ENCODE results near the gene PTK7. TPM values are rescaled to one million over a fixed set of nuclear protein-coding genes. Genes with fewer than 3 reads are reported as not detected.

Gene PTK7
- polyA plus RNA-seq, 12 donors: 35.2 to 193 (median 63.8) TPM; not detected in 1

DNA sequence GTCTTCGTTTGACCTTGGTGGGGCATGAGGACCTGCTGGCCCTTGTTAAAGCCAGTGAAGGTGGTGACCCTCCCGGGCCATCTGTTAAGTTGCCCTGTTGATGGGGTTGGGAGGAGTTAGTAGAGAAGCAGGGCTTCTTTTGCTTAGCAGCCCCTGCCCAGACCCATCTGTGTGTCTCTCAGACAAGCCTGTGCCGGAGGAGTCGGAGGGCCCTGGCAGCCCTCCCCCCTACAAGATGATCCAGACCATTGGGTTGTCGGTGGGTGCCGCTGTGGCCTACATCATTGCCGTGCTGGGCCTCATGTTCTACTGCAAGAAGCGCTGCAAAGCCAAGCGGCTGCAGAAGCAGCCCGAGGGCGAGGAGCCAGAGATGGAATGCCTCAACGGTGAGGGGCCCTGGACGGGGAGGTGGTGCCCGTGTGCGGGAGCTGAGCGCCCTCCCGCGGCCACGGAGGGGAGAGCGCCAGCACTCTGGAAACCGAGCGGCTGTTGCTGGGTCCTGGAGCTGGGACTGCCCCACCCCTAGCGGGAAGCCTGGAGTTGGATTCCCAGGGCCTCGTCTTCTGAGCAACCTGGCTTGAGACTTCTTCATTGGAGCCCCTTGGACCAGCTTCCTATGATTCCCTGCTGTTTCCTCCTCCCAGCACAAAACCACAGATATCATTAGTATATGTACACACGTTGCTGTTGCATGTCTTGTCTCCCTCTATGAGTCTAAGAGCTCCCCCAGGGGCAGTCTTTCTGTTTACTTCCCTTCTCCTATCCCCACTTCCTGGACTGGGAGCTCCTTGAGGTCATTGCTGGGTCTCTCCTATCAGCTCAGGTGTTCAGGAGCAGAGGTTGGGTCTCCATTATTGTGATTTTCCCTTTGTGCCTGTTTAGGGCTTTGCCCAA is 67.4 kb downstream of the PTK7 start:
- DNase-seq: peak; percentile 96

DNA sequence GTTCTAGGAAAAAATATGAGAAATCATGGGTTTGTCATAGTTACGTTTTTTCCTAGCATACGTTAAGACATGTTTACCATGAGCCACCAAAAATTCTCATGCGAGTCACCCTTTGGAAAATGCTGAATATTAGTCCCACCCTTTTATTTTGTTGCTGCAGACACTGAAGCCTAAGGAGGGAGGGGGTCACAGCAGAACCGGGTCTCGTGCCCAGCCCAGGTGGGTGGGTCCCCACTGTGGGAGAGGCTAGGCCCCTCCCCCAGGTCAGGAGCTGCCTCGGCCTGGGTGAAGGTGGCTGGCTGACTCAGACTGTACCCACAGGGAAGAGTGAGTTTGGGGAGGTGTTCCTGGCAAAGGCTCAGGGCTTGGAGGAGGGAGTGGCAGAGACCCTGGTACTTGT is 68.8 kb downstream of the PTK7 start:
- no peak for DNase-seq

DNA sequence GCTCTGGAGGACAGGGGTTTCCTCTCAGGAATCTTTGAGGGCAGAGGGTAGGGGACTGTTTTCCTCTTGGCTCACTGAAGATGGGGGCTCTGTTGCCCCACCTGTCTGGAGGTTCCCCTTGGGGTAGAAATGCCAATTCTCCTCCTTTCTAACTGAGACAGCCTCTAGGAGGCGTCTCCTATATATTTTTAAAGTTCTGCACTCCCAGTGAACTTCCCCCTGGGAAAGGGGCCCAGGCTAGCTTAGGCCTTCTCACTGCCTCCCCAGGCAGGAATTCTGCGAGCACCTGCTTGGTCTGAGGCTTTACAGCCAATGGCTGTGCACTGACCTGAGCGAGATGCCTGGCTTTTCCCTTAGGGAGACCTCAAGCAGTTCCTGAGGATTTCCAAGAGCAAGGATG is 70.1 kb downstream of the PTK7 start:
- DNase-seq: no peak

DNA sequence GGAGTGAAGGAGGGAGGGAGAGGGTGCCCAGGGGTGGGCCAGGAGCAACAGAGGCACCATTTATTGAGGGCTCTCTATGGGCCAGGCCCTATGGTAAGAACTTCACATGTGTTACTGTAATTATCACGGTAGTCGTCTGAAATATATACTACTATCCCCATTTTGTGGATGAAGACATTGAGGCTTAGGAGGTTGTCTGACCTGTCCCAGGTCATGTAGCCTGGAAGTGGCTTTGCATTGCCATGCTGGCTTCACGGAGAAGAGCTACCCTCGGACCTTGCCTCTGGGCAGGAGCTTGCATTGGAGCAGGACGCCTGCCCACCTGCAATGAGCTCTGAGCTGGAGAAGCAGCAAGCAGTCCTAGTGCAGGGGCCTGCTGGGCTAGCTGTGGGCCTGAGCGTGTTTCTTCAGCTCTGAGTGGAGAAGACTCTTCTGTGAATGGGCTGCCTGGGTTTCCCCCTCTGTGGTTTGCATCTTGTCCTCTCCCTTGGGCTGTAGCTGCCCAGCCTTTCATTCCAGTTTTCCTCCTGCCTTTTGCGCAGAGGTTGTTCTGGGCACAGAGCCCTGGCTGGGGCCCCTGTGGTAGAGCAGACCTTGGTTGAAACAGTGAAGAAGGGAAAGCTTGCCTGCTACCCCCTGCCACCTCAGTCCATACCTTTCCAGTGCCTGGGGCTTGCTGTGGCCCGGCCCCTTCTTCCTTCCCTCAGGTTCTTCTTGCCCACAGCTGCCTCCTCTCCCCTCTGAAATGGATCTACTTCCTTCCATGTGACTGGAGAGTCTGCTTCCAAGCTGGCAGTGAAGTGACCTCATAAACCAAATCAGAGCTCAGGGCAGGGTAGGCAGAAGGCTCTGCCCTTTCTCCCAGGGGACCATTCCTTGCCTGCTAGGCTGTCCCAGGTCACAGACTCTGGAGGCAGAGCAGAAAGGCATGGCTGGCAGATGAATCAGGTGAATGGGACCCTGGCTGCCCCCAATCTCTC is 70.9 kb downstream of the PTK7 start:
- DNase-seq: no peak

DNA sequence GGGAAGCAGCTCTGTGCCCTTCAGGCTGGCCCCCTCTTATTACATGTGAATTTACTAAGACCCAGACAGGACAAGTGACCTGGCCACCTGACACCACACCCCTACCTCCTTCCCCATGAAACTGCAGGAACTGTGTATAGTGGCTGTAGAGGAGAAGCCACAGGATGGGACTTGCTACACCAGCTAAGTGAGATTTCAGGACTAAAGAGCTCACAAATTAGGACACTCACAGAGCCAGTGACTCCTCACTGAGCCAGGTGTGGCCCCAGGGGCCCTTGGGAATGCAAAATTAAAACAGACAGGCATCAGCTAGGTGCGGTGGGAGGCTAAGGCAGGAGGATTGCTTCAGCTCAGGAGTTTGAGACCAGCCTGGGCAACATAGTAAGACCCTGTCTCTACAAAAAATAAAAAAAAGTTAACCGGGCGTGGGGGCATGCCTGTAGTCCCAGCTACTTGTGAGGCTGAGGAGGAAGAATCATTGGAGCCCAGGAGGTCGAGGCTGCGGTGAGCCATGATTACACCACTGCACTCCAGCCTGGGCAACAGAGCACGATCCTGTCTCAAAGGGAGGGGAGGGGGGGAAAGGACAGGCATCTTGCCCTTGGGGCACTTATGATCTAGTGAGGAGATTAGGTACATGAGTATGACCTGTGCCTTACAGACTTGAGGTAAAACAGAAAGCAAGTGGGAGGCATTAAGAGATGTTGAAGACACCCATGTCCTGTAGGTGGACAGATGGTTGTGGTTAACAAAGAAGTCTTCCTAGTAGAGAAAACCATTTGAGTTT is 71.8 kb downstream of the PTK7 start:
- no peak for DNase-seq

GRCh38 chr6:43149265-43149664 is 73.2 kb downstream of the PTK7 start:
- DNase-seq: no peak

GRCh38 chr6:43150051-43150751 is 74.1 kb downstream of the PTK7 start:
- DNase-seq: no peak

GRCh38 chr6:43159599-43159998 is 83.5 kb downstream of the PTK7 start:
- no peak for DNase-seq

GRCh38 chr6:43163899-43164298 is 87.8 kb downstream of the PTK7 start:
- DNase-seq: no peak

- peak; percentile 93 for DNase-seq
These were observed 94.4 kb downstream of the PTK7 start for GRCh38 chr6:43170417-43170930.

GRCh38 chr6:43170931-43171706 is 95.0 kb downstream of the PTK7 start, which contains the start of gene SRF:
SRF (plus strand) TSS chr6:43171269; CDS start chr6:43171657, 388 bp downstream.
- DNase-seq: peak; percentile 100

- no peak for DNase-seq
These were observed 95.6 kb downstream of the PTK7 start for GRCh38 chr6:43171707-43172103.

- peak; percentile 31 for DNase-seq
These were observed 96.2 kb downstream of the PTK7 start for GRCh38 chr6:43172104-43173007.

GRCh38 chr6:43173591-43174262 is 97.6 kb downstream of the PTK7 start:
- DNase-seq: no peak

GRCh38 chr6:43174263-43175112 is 98.4 kb downstream of the PTK7 start:
- DNase-seq: peak; percentile 97

GRCh38 chr6:43175676-43176422 is 99.7 kb downstream of the PTK7 start:
- no peak for DNase-seq

Data from muscle of arm (tissue), 12 donors.